Liver (tissue), 3 donors: ENCODE data around the gene ITPKB.

Experiments used
- FOXA1 ChIP-seq: IDR thresholded peaks from 2 replicates; pipeline ENCODE4 v1.6.1; 2016; ENCODE audit warnings: antibody characterized with exemption
- FOXA2 ChIP-seq: IDR thresholded peaks from 2 replicates; pipeline ENCODE4 v1.6.1; 2016; ENCODE audit warnings: antibody characterized with exemption
- GABPA ChIP-seq, 2 donors: IDR thresholded peaks in 1 of 2; conservative IDR thresholded peaks in 1 of 2; 2 replicates each; pipeline ENCODE4 v1.6.1; 2016; ENCODE audit warnings: antibody characterized with exemption in 2 of 2, mild to moderate bottlenecking in 1 of 2, moderate library complexity in 1 of 2
- HNF4A ChIP-seq, 2 donors: conservative IDR thresholded peaks; 2 replicates each; pipeline ENCODE4 v1.6.1; 2016; ENCODE audit warnings: antibody characterized with exemption in 2 of 2, mild to moderate bottlenecking in 2 of 2
- NR2F2 ChIP-seq: IDR thresholded peaks from 2 replicates; pipeline ENCODE4 v1.6.1; 2016; ENCODE audit warnings: antibody characterized with exemption
- RAD21 ChIP-seq, 2 donors: IDR thresholded peaks; 2 replicates each; pipeline ENCODE4 v1.6.1; 2016; ENCODE audit warnings: antibody characterized with exemption in 2 of 2, mild to moderate bottlenecking in 2 of 2
- RXRA ChIP-seq, 2 donors: IDR thresholded peaks; 2 replicates each; pipeline ENCODE4 v1.6.1; 2017 to 2018; ENCODE audit warnings: antibody characterized with exemption in 2 of 2, mild to moderate bottlenecking in 1 of 2
- TAF1 ChIP-seq: conservative IDR thresholded peaks from 2 replicates; pipeline ENCODE4 v1.6.1; 2016; ENCODE audit warnings: antibody characterized with exemption, mild to moderate bottlenecking
- YY1 ChIP-seq: IDR thresholded peaks from 2 replicates; pipeline ENCODE4 v1.6.1; 2016; ENCODE audit warnings: antibody characterized with exemption, mild to moderate bottlenecking
- TF ChIP-seq, protein P1 (sequence below): IDR thresholded peaks from 2 replicates; pipeline ENCODE4 v1.6.1; 2016; ENCODE audit warnings: antibody characterized with exemption
- TF ChIP-seq, protein P2 (sequence below): fragments of 150-350 bp; IDR thresholded peaks from 2 replicates; pipeline ENCODE4 v1.5.1; 2017; ENCODE audit warnings: improper control_type of control experiment, low read depth, low read length; ENCODE audit not compliant: missing input control
- TF ChIP-seq, protein P3 (sequence below): IDR thresholded peaks from 2 replicates; pipeline ENCODE4 v1.6.1; 2016; ENCODE audit warnings: antibody characterized with exemption
- TF ChIP-seq, protein P4 (sequence below): IDR thresholded peaks from 2 replicates; pipeline ENCODE4 v1.6.1; 2016; ENCODE audit warnings: antibody characterized with exemption
- TF ChIP-seq, protein P5 (sequence below): IDR thresholded peaks from 2 replicates; pipeline ENCODE4 v1.6.1; 2016; ENCODE audit warnings: antibody characterized with exemption, mild to moderate bottlenecking
- donor health status: healthy.
- donor health status: healthy.

DNA sequence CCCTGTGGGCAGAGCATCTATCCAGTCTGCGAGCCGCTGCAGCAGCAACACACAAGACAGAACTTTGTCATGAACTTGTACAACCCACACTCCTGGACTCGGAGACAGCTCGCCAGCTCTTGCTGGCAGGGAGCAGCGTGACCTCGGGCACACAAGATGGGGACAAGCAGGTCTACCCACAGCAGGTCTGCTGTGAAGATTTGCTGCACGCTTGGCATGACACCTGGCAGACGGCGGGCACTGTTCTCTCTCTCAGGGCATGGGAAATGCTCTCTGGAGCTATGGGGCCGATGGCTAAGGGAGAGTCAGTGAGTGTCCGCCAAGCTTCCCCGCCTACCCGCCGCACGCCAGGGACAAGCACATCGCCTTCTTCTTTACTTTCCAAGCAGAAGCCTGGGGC is 100.5 kb downstream of the ITPKB start:
- TF ChIP-seq, protein P1, sequence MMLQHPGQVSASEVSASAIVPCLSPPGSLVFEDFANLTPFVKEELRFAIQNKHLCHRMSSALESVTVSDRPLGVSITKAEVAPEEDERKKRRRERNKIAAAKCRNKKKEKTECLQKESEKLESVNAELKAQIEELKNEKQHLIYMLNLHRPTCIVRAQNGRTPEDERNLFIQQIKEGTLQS: no peak
- TF ChIP-seq, protein P2, sequence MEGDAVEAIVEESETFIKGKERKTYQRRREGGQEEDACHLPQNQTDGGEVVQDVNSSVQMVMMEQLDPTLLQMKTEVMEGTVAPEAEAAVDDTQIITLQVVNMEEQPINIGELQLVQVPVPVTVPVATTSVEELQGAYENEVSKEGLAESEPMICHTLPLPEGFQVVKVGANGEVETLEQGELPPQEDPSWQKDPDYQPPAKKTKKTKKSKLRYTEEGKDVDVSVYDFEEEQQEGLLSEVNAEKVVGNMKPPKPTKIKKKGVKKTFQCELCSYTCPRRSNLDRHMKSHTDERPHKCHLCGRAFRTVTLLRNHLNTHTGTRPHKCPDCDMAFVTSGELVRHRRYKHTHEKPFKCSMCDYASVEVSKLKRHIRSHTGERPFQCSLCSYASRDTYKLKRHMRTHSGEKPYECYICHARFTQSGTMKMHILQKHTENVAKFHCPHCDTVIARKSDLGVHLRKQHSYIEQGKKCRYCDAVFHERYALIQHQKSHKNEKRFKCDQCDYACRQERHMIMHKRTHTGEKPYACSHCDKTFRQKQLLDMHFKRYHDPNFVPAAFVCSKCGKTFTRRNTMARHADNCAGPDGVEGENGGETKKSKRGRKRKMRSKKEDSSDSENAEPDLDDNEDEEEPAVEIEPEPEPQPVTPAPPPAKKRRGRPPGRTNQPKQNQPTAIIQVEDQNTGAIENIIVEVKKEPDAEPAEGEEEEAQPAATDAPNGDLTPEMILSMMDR: no peak
- TF ChIP-seq YY1: no peak
- TF ChIP-seq, protein P3, sequence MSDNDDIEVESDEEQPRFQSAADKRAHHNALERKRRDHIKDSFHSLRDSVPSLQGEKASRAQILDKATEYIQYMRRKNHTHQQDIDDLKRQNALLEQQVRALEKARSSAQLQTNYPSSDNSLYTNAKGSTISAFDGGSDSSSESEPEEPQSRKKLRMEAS: no peak
- TF ChIP-seq FOXA1: no peak
- TF ChIP-seq GABPA (IDR thresholded peaks at IDR 0.05 in 1 of 2, conservative IDR thresholded peaks at IDR 0.05 in 1 of 2): no peak
- no peak for TF ChIP-seq FOXA2
- TF ChIP-seq, protein P4, sequence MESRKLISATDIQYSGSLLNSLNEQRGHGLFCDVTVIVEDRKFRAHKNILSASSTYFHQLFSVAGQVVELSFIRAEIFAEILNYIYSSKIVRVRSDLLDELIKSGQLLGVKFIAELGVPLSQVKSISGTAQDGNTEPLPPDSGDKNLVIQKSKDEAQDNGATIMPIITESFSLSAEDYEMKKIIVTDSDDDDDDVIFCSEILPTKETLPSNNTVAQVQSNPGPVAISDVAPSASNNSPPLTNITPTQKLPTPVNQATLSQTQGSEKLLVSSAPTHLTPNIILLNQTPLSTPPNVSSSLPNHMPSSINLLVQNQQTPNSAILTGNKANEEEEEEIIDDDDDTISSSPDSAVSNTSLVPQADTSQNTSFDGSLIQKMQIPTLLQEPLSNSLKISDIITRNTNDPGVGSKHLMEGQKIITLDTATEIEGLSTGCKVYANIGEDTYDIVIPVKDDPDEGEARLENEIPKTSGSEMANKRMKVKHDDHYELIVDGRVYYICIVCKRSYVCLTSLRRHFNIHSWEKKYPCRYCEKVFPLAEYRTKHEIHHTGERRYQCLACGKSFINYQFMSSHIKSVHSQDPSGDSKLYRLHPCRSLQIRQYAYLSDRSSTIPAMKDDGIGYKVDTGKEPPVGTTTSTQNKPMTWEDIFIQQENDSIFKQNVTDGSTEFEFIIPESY: no peak
- TF ChIP-seq RXRA (IDR thresholded peaks at IDR 0.05): no peak
- no peak for TF ChIP-seq TAF1
- TF ChIP-seq, protein P5, sequence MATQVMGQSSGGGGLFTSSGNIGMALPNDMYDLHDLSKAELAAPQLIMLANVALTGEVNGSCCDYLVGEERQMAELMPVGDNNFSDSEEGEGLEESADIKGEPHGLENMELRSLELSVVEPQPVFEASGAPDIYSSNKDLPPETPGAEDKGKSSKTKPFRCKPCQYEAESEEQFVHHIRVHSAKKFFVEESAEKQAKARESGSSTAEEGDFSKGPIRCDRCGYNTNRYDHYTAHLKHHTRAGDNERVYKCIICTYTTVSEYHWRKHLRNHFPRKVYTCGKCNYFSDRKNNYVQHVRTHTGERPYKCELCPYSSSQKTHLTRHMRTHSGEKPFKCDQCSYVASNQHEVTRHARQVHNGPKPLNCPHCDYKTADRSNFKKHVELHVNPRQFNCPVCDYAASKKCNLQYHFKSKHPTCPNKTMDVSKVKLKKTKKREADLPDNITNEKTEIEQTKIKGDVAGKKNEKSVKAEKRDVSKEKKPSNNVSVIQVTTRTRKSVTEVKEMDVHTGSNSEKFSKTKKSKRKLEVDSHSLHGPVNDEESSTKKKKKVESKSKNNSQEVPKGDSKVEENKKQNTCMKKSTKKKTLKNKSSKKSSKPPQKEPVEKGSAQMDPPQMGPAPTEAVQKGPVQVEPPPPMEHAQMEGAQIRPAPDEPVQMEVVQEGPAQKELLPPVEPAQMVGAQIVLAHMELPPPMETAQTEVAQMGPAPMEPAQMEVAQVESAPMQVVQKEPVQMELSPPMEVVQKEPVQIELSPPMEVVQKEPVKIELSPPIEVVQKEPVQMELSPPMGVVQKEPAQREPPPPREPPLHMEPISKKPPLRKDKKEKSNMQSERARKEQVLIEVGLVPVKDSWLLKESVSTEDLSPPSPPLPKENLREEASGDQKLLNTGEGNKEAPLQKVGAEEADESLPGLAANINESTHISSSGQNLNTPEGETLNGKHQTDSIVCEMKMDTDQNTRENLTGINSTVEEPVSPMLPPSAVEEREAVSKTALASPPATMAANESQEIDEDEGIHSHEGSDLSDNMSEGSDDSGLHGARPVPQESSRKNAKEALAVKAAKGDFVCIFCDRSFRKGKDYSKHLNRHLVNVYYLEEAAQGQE: no peak
- no peak for TF ChIP-seq NR2F2
- no peak for TF ChIP-seq RAD21 (IDR thresholded peaks at IDR 0.05)
- TF ChIP-seq HNF4A (conservative IDR thresholded peaks at IDR 0.05): no peak
